Measurements from ENCODE around the gene GTPBP6. TPM values are rescaled to one million over a fixed set of nuclear protein-coding genes. Genes with fewer than 3 reads are reported as not detected.
"Not testable (repeated sequence)": the region's sequence is repeated elsewhere in the genome, so short reads cannot be mapped to it uniquely, and the experiment has no call there.

Gene GTPBP6
- total RNA-seq, 1 experiment from 2014 or later, result 37.4 TPM

DNA sequence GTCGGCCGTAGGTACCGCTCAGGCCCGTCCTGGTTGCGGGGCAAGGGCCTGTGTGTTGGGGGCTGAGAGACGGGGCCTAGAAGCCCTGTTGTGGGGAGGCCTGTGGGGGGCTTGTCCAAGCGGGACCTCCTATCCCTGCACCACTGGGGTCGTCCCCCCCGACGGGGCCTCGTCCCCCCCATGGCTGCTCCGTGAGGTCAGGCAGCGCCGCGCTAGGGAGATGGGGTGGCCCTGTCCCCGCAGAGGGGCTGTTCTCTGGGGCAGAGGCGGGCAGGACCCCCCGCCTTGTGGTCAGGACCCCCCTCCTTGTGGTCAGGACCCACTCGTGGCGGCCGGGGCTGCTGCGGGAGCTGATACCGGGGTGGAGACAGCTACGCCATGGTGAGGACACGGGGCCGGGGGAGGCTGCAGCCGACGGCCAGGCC, 12.1 kb upstream of the GTPBP6 start:
- DNase-seq (ENCODE audit: low read depth, low spot score) (no peak), ATAC-seq (no peak)
- BruUV-seq (replicated peaks), result no TSS peak
- in situ Hi-C loops (cut with HindIII; ENCODE audit: low pct_unique_long_range_greater_than_20kb, low sequenced_read_pairs), result no loop called here
- intact Hi-C loops (cut with micrococcal nuclease; ENCODE audit: unreplicated experiment), result no loop called here
- ChIA-PET POLR2A (no interaction called here), CTCF (no interaction called here)
- no peaks in the 10 kb centered on the region for H3K36me3 ChIP-seq (ENCODE audit: control insufficient read depth, insufficient read depth, low read length)
- H3K27me3 ChIP-seq (ENCODE audit: control insufficient read depth, insufficient read depth, low read length), result no peaks in the 10 kb centered on the region
- TF ChIP-seq, protein P1, sequence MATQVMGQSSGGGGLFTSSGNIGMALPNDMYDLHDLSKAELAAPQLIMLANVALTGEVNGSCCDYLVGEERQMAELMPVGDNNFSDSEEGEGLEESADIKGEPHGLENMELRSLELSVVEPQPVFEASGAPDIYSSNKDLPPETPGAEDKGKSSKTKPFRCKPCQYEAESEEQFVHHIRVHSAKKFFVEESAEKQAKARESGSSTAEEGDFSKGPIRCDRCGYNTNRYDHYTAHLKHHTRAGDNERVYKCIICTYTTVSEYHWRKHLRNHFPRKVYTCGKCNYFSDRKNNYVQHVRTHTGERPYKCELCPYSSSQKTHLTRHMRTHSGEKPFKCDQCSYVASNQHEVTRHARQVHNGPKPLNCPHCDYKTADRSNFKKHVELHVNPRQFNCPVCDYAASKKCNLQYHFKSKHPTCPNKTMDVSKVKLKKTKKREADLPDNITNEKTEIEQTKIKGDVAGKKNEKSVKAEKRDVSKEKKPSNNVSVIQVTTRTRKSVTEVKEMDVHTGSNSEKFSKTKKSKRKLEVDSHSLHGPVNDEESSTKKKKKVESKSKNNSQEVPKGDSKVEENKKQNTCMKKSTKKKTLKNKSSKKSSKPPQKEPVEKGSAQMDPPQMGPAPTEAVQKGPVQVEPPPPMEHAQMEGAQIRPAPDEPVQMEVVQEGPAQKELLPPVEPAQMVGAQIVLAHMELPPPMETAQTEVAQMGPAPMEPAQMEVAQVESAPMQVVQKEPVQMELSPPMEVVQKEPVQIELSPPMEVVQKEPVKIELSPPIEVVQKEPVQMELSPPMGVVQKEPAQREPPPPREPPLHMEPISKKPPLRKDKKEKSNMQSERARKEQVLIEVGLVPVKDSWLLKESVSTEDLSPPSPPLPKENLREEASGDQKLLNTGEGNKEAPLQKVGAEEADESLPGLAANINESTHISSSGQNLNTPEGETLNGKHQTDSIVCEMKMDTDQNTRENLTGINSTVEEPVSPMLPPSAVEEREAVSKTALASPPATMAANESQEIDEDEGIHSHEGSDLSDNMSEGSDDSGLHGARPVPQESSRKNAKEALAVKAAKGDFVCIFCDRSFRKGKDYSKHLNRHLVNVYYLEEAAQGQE (IDR thresholded peaks at IDR 0.05; ENCODE audit: insufficient read depth in 1 of 2, low read depth in 2 of 2, low read length in 1 of 2), result no peak
- no peak for TF ChIP-seq SIN3A (IDR thresholded peaks at IDR 0.05; ENCODE audit: borderline replicate concordance, insufficient read depth, low read depth, low read length)
- no peak for TF ChIP-seq TCF7L2 (IDR thresholded peaks at IDR 0.05; ENCODE audit: low read depth, low read length)
- no peak for TF ChIP-seq POLR2AphosphoS5 (IDR thresholded peaks at IDR 0.05; ENCODE audit: low read depth, low read length)
- no peak for TF ChIP-seq CTCF (IDR thresholded peaks at IDR 0.05)
- H3K9me3 ChIP-seq (ENCODE audit: control insufficient read depth, insufficient read depth, low read depth, low read length), result no peaks in the 10 kb centered on the region
- no peak overlapping the region for H3K27ac ChIP-seq (ENCODE audit: low read length)
- no peak overlapping the region for H3K4me3 ChIP-seq (ENCODE audit: low read depth in 2 of 2, low read length in 2 of 2)
- no peaks in the 10 kb centered on the region for H3K4me1 ChIP-seq (ENCODE audit: control insufficient read depth, insufficient read depth, low read length)

GRCh38 chrX:330141-330725, 11.6 kb upstream of the GTPBP6 start:
- POLR2A ChIA-PET; in situ Hi-C loops (cut with HindIII; ENCODE audit: low pct_unique_long_range_greater_than_20kb, low sequenced_read_pairs); H3K36me3 ChIP-seq (ENCODE audit: control insufficient read depth, insufficient read depth, low read length); intact Hi-C loops (cut with micrococcal nuclease; ENCODE audit: unreplicated experiment); DNase-seq (ENCODE audit: low read depth, low spot score); H3K27ac ChIP-seq (ENCODE audit: low read length); H3K27me3 ChIP-seq (ENCODE audit: control insufficient read depth, insufficient read depth, low read length); H3K4me3 ChIP-seq (ENCODE audit: low read depth in 2 of 2, low read length in 2 of 2); H3K9me3 ChIP-seq (ENCODE audit: control insufficient read depth, insufficient read depth, low read depth, low read length); CTCF ChIA-PET; ATAC-seq; H3K4me1 ChIP-seq (ENCODE audit: control insufficient read depth, insufficient read depth, low read length); BruUV-seq (replicated peaks): not testable (repeated sequence)

- H3K9me3 ChIP-seq (ENCODE audit: control insufficient read depth, insufficient read depth, low read depth, low read length), result no peaks in the 10 kb centered on the region
- DNase-seq (ENCODE audit: low read depth, low spot score), result no peak
- POLR2A ChIA-PET, result no interaction called here
- H3K4me3 ChIP-seq (ENCODE audit: low read depth in 2 of 2, low read length in 2 of 2), result no peak overlapping the region
- no TSS peak for BruUV-seq (replicated peaks)
- TF ChIP-seq, protein P1 (IDR thresholded peaks at IDR 0.05; ENCODE audit: insufficient read depth in 1 of 2, low read depth in 2 of 2, low read length in 1 of 2), result no peak
- TF ChIP-seq CTCF (IDR thresholded peaks at IDR 0.05), result no peak
- no peak for TF ChIP-seq POLR2AphosphoS5 (IDR thresholded peaks at IDR 0.05; ENCODE audit: low read depth, low read length)
- TF ChIP-seq SIN3A (IDR thresholded peaks at IDR 0.05; ENCODE audit: borderline replicate concordance, insufficient read depth, low read depth, low read length), result no peak
- TF ChIP-seq TCF7L2 (IDR thresholded peaks at IDR 0.05; ENCODE audit: low read depth, low read length), result no peak
- CTCF ChIA-PET, result no interaction called here
- no peaks in the 10 kb centered on the region for H3K4me1 ChIP-seq (ENCODE audit: control insufficient read depth, insufficient read depth, low read length)
- ATAC-seq, result no peak
- H3K27ac ChIP-seq (ENCODE audit: low read length), result no peak overlapping the region
- H3K36me3 ChIP-seq (ENCODE audit: control insufficient read depth, insufficient read depth, low read length), result no peaks in the 10 kb centered on the region
- in situ Hi-C loops (cut with HindIII; ENCODE audit: low pct_unique_long_range_greater_than_20kb, low sequenced_read_pairs), result no loop called here
- H3K27me3 ChIP-seq (ENCODE audit: control insufficient read depth, insufficient read depth, low read length), result no peaks in the 10 kb centered on the region
- intact Hi-C loops (cut with micrococcal nuclease; ENCODE audit: unreplicated experiment), result no loop called here
These were observed 10.8 kb upstream of the GTPBP6 start for GRCh38 chrX:329291-329910.

Data from Panc1 (cell line).